ENCODE data around the gene EBF3. TPM values are rescaled to one million over a fixed set of nuclear protein-coding genes. Genes with fewer than 3 reads are reported as not detected.

EBF3 gene
- total RNA-seq, 1 donor from 2014 or later: not detected

GRCh38 chr10:129847741-129848483 lies 116.2 kb downstream of the EBF3 start:
- no peak overlapping the region for H3K4me3 ChIP-seq (ENCODE audit: low read depth, low read length)
- DNase-seq (ENCODE audit: low read depth): no peak
- no peak for TF ChIP-seq CTCF (conservative IDR thresholded peaks at IDR 0.05; ENCODE audit: low read depth, low read length)

GRCh38 chr10:129846991-129847391 lies 117.1 kb downstream of the EBF3 start:
- no peak for TF ChIP-seq CTCF (conservative IDR thresholded peaks at IDR 0.05; ENCODE audit: low read depth, low read length)
- no peak for DNase-seq (ENCODE audit: low read depth)
- no peak overlapping the region for H3K4me3 ChIP-seq (ENCODE audit: low read depth, low read length)

- no peak for DNase-seq (ENCODE audit: low read depth)
- no peak overlapping the region for H3K4me3 ChIP-seq (ENCODE audit: low read depth, low read length)
- no peak for TF ChIP-seq CTCF (conservative IDR thresholded peaks at IDR 0.05; ENCODE audit: low read depth, low read length)
These were observed 118.8 kb downstream of the EBF3 start for GRCh38 chr10:129845111-129845753.

GRCh38 chr10:129844216-129844766 lies 119.8 kb downstream of the EBF3 start:
- DNase-seq (ENCODE audit: low read depth): no peak
- H3K4me3 ChIP-seq (ENCODE audit: low read depth, low read length): no peak overlapping the region
- TF ChIP-seq CTCF (conservative IDR thresholded peaks at IDR 0.05; ENCODE audit: low read depth, low read length): no peak

- no peak overlapping the region for H3K4me3 ChIP-seq (ENCODE audit: low read depth, low read length)
- TF ChIP-seq CTCF (conservative IDR thresholded peaks at IDR 0.05; ENCODE audit: low read depth, low read length): no peak
- no peak for DNase-seq (ENCODE audit: low read depth)
These were observed 120.4 kb downstream of the EBF3 start for GRCh38 chr10:129843702-129844101.

GRCh38 chr10:129843131-129843541 lies 120.9 kb downstream of the EBF3 start:
- TF ChIP-seq CTCF (conservative IDR thresholded peaks at IDR 0.05; ENCODE audit: low read depth, low read length): no peak
- no peak for DNase-seq (ENCODE audit: low read depth)
- H3K4me3 ChIP-seq (ENCODE audit: low read depth, low read length): no peak overlapping the region

Measured in epithelial cell of proximal tubule (primary cell).